Liver (tissue), 9 donors: Measurements from ENCODE around the gene AGBL4. TPM values are rescaled to one million over a fixed set of nuclear protein-coding genes. Genes with fewer than 3 reads are reported as not detected.

Experiments used
- DNase-seq: peaks from one replicate; pipeline ENCODE4 v3.0.0-alpha.2; 2017; ENCODE audit warnings: low spot score
- H3K27ac ChIP-seq, 2 donors: one replicate each; pipeline ENCODE4 v1.7.0; 2013; ENCODE audit warnings: inconsistent platforms in 2 of 2, low read length in 2 of 2, control low read depth in 1 of 2, low read depth in 1 of 2, mild to moderate bottlenecking in 1 of 2
- H3K27me3 ChIP-seq, 4 donors: one replicate each; pipeline versions ENCODE4 v1.6.1 to v1.7.0; 2013; ENCODE audit warnings: low read length in 3 of 4, inconsistent platforms in 1 of 4, mild to moderate bottlenecking in 1 of 4, moderate library complexity in 1 of 4; ENCODE audit not compliant: control insufficient read depth in 4 of 4, insufficient read depth in 4 of 4
- H3K36me3 ChIP-seq, 4 donors: one replicate each; pipeline versions ENCODE4 v1.6.1 to v1.7.0; 2013; ENCODE audit warnings: low read length in 3 of 4, mild to moderate bottlenecking in 3 of 4, low read depth in 1 of 4, moderate library complexity in 1 of 4; ENCODE audit not compliant: control insufficient read depth in 4 of 4, insufficient read depth in 3 of 4
- H3K4me1 ChIP-seq, 4 donors: one replicate each; pipeline versions ENCODE4 v1.6.1 to v1.7.0; 2013; ENCODE audit warnings: low read length in 3 of 4, mild to moderate bottlenecking in 3 of 4, moderate library complexity in 1 of 4; ENCODE audit not compliant: control insufficient read depth in 4 of 4, insufficient read depth in 4 of 4
- H3K4me3 ChIP-seq, 3 donors: one replicate each; pipeline versions ENCODE4 v1.6.1 to v1.7.0; 2013; ENCODE audit warnings: low read length in 3 of 3, control low read depth in 1 of 3, low read depth in 1 of 3, mild to moderate bottlenecking in 1 of 3
- H3K9ac ChIP-seq, 2 donors: one replicate each; pipeline ENCODE4 v1.7.0; 2013; ENCODE audit warnings: low read length in 2 of 2, mild to moderate bottlenecking in 2 of 2, moderate library complexity in 2 of 2, control low read depth in 1 of 2, low read depth in 1 of 2
- H3K9me3 ChIP-seq, 4 donors: one replicate each; pipeline versions ENCODE4 v1.6.1 to v1.7.0; 2013; ENCODE audit warnings: low read length in 3 of 4; ENCODE audit not compliant: control insufficient read depth in 4 of 4
- GABPA ChIP-seq, 2 donors: IDR thresholded peaks in 1 of 2; conservative IDR thresholded peaks in 1 of 2; 2 replicates each; pipeline ENCODE4 v1.6.1; 2016; ENCODE audit warnings: antibody characterized with exemption in 2 of 2, mild to moderate bottlenecking in 1 of 2, moderate library complexity in 1 of 2
- HNF4A ChIP-seq, 2 donors: conservative IDR thresholded peaks; 2 replicates each; pipeline ENCODE4 v1.6.1; 2016; ENCODE audit warnings: antibody characterized with exemption in 2 of 2, mild to moderate bottlenecking in 2 of 2
- JUND ChIP-seq, 2 donors: IDR thresholded peaks; 2 replicates each; pipeline ENCODE4 v1.6.1; 2016; ENCODE audit warnings: antibody characterized with exemption in 2 of 2
- RAD21 ChIP-seq, 2 donors: IDR thresholded peaks; 2 replicates each; pipeline ENCODE4 v1.6.1; 2016; ENCODE audit warnings: antibody characterized with exemption in 2 of 2, mild to moderate bottlenecking in 2 of 2
- RXRA ChIP-seq, 2 donors: IDR thresholded peaks; 2 replicates each; pipeline ENCODE4 v1.6.1; 2017 to 2018; ENCODE audit warnings: antibody characterized with exemption in 2 of 2, mild to moderate bottlenecking in 1 of 2
- TAF1 ChIP-seq: conservative IDR thresholded peaks from 2 replicates; pipeline ENCODE4 v1.6.1; 2016; ENCODE audit warnings: antibody characterized with exemption, mild to moderate bottlenecking
- WGBS: extraction: QIAGEN DNeasy Blood & Tissue Kit; methylation state at CpG from one replicate; pipeline ENCODE4 v1.1.7; 2013; 5-methylcytosine and 5-hydroxymethylcytosine counted together
- polyA plus RNA-seq, 2 donors: library from polyadenylated mRNA; stranded (reverse) in 1 of 2; unstranded in 1 of 2; fragments of 200-250 nt in 1 of 2; fragments of >200 nt in 1 of 2; fragmentation: Nextera tagmentation in 1 of 2; extraction: Ambion mirVana in 1 of 2; gene quantifications; one replicate each; pipeline versions ENCODE4 v1.2.1 to v1.2.3, GENCODE V29; 2013 to 2015
- total RNA-seq, 2 donors: library from RNA; depleted of rRNA; stranded (reverse); fragments of >200 nt; gene quantifications; one replicate each; pipeline ENCODE4 v1.2.3, GENCODE V29; 2014
- TF ChIP-seq, protein P1 (sequence below): fragments of 150-350 bp; IDR thresholded peaks from 2 replicates; pipeline ENCODE4 v1.5.1; 2017; ENCODE audit warnings: improper control_type of control experiment, low read depth, low read length; ENCODE audit not compliant: missing input control
- TF ChIP-seq, protein P2 (sequence below): IDR thresholded peaks from 2 replicates; pipeline ENCODE4 v1.6.1; 2016; ENCODE audit warnings: antibody characterized with exemption
- TF ChIP-seq, protein P3 (sequence below): IDR thresholded peaks from 2 replicates; pipeline ENCODE4 v1.6.1; 2016; ENCODE audit warnings: antibody characterized with exemption
- donor health status: healthy.
- donor health status: healthy.
- donor health status: healthy.
- donor health status: healthy.
- donor health status: healthy.

Gene AGBL4
- total and polyA plus RNA-seq, 4 donors: 0.75 to 0.76 TPM; not detected in 2

DNA sequence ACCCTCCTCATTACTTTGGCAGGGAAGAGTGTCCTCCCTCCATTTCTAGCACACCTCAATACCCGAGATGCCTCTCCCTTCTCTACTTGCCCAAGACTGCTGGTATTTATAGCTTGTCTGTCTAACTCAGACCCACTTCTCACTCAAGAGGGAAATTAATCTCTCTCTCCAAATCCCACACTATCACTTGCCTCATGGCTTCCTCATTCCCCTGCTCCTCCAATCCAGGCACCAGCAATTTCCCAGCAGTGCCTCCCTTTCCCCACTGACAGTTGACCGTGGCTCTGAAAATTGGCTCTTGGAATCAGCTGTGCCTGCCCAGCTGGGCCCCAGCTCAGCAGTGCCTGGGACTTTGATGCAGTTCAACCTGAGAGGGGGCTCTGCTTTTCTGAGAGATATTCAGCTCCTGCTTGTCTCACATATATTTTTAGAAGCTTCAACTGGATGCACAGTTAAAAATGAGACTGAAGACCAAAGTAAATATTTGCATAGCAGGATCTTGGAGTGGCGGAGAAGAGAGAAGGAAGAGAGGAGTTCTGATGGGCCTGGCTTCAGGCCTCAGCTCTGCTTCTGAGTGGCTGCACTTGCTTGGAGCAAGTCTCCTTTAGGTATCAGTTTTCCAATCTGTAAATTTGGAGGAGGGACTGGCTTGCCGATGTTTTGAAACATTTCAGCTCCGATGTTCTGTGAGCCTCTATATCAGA lies 1470.7 kb downstream of the AGBL4 start:
- Histone ChIP-seq H3K9me3 (no peaks in the 10 kb centered on the region), H3K27ac (no peak overlapping the region), H3K4me1 (no peaks in the 10 kb centered on the region), H3K4me3 (no peak overlapping the region), H3K9ac (no peak overlapping the region), H3K36me3 (no peaks in the 10 kb centered on the region), H3K27me3 (no peaks in the 10 kb centered on the region)
- TF ChIP-seq HNF4A (conservative IDR thresholded peaks at IDR 0.05): no peak
- no peak for DNase-seq
- 85% methylated on average over 5 of the region's 5 CpGs for WGBS

DNA sequence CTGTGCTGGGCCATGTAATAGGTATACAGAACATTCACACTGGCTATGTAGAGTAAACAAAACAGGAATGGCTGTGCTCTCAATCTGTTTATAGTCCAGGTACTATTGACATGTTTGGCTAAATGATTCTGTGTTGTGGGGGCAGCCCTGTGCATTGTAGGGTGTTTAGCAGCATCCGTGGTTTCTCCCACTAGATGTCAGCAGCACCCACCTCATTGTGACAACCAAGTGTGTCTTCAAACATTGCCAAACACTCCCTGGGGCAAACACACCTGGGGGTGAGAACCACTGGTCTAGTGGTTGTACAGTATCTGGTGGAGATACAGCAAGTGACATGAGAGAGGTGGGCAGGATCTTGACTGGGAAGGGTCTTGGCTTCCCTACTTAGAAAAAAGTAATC lies 1471.3 kb downstream of the AGBL4 start:
- Histone ChIP-seq H3K27ac (no peak overlapping the region), H3K27me3 (no peaks in the 10 kb centered on the region), H3K4me3 (no peak overlapping the region), H3K9ac (no peak overlapping the region), H3K4me1 (no peaks in the 10 kb centered on the region), H3K36me3 (no peaks in the 10 kb centered on the region), H3K9me3 (no peaks in the 10 kb centered on the region)
- DNase-seq: no peak
- WGBS: 15% methylated on average over 1 of the region's 1 CpG
- no peak for TF ChIP-seq RXRA (IDR thresholded peaks at IDR 0.05)
- TF ChIP-seq, protein P1, sequence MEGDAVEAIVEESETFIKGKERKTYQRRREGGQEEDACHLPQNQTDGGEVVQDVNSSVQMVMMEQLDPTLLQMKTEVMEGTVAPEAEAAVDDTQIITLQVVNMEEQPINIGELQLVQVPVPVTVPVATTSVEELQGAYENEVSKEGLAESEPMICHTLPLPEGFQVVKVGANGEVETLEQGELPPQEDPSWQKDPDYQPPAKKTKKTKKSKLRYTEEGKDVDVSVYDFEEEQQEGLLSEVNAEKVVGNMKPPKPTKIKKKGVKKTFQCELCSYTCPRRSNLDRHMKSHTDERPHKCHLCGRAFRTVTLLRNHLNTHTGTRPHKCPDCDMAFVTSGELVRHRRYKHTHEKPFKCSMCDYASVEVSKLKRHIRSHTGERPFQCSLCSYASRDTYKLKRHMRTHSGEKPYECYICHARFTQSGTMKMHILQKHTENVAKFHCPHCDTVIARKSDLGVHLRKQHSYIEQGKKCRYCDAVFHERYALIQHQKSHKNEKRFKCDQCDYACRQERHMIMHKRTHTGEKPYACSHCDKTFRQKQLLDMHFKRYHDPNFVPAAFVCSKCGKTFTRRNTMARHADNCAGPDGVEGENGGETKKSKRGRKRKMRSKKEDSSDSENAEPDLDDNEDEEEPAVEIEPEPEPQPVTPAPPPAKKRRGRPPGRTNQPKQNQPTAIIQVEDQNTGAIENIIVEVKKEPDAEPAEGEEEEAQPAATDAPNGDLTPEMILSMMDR: peak; percentile 39
- TF ChIP-seq RAD21 (IDR thresholded peaks at IDR 0.05): peak; percentile 74 to 75

DNA sequence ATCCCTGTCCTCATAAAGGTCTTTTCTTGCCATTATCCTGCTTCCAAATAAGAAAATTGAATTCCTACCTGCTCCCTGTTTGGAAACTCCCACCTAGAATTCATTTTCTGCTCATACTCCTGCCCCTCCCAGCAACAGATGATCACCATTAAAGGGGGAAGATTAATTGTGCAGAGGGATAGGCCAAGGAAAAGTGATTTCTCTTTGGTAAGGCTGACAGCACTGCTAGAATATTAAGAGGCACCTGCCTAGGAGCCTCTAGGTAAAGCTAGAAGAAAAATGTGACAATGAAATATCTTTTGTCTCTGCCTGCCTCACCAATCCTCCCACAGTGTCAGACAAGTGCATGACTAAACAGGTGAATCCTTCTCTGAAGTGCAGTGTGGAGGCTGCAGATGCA lies 1474.8 kb downstream of the AGBL4 start:
- TF ChIP-seq, protein P1: no peak
- TF ChIP-seq, protein P2, sequence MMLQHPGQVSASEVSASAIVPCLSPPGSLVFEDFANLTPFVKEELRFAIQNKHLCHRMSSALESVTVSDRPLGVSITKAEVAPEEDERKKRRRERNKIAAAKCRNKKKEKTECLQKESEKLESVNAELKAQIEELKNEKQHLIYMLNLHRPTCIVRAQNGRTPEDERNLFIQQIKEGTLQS: no peak
- TF ChIP-seq RAD21 (IDR thresholded peaks at IDR 0.05): no peak
- no peak for TF ChIP-seq GABPA (IDR thresholded peaks at IDR 0.05 in 1 of 2, conservative IDR thresholded peaks at IDR 0.05 in 1 of 2)
- TF ChIP-seq JUND (IDR thresholded peaks at IDR 0.05): no peak
- TF ChIP-seq, protein P3, sequence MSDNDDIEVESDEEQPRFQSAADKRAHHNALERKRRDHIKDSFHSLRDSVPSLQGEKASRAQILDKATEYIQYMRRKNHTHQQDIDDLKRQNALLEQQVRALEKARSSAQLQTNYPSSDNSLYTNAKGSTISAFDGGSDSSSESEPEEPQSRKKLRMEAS: no peak
- no peak for TF ChIP-seq RXRA (IDR thresholded peaks at IDR 0.05)
- no peak for TF ChIP-seq TAF1
- no peak overlapping the region for H3K9ac ChIP-seq
- H3K27me3 ChIP-seq: no peaks in the 10 kb centered on the region
- no peak overlapping the region for H3K27ac ChIP-seq
- no peak for DNase-seq
- no peaks in the 10 kb centered on the region for H3K36me3 ChIP-seq
- H3K4me3 ChIP-seq: no peak overlapping the region
- no peaks in the 10 kb centered on the region for H3K9me3 ChIP-seq
- no peaks in the 10 kb centered on the region for H3K4me1 ChIP-seq
